LoVo (cell line): ENCODE data around the gene REEP1.
"Not testable (repeated sequence)": the region's sequence is repeated elsewhere in the genome, so short reads cannot be mapped to it uniquely, and the experiment has no call there.

Experiments used
- DNase-seq: peaks from one replicate; pipeline ENCODE4 v3.0.0-alpha.2; 2016; ENCODE audit warnings: low spot score

The REEP1 gene

GRCh38 chr2:86345783-86346370 is 8.5 kb upstream of the REEP1 start:
- not testable (repeated sequence) for DNase-seq

GRCh38 chr2:86344404-86344803 is 7.0 kb upstream of the REEP1 start:
- no peak for DNase-seq

GRCh38 chr2:86342488-86342887 is 5.1 kb upstream of the REEP1 start:
- no peak for DNase-seq

GRCh38 chr2:86341470-86341869 is 4.0 kb upstream of the REEP1 start:
- DNase-seq: no peak

- DNase-seq: no peak
These were observed 1.4 kb upstream of the REEP1 start for GRCh38 chr2:86338778-86339295.

GRCh38 chr2:86336675-86337243 is 667 bp downstream of the REEP1 start:
- no peak for DNase-seq

- no peak for DNase-seq
These were observed 1.4 kb downstream of the REEP1 start for GRCh38 chr2:86335865-86336674.

- DNase-seq: no peak
These were observed 4.0 kb downstream of the REEP1 start for GRCh38 chr2:86333378-86333777.

- DNase-seq: no peak
These were observed 4.8 kb downstream of the REEP1 start for GRCh38 chr2:86332654-86333053.

- DNase-seq: no peak
These were observed 6.0 kb downstream of the REEP1 start for GRCh38 chr2:86331384-86331783.

- no peak for DNase-seq
These were observed 7.4 kb downstream of the REEP1 start for GRCh38 chr2:86330001-86330400.

GRCh38 chr2:86323273-86324021 is 14.0 kb downstream of the REEP1 start:
- DNase-seq: no peak

GRCh38 chr2:86319700-86320580 is 17.5 kb downstream of the REEP1 start:
- DNase-seq: peak; percentile 26

- DNase-seq: no peak
These were observed 22.3 kb downstream of the REEP1 start for GRCh38 chr2:86315084-86315483.

- peak; percentile 12 for DNase-seq
These were observed 23.3 kb downstream of the REEP1 start for GRCh38 chr2:86314125-86314524.

GRCh38 chr2:86313341-86313740 is 24.1 kb downstream of the REEP1 start:
- DNase-seq: no peak

GRCh38 chr2:86311879-86312278 is 25.5 kb downstream of the REEP1 start:
- no peak for DNase-seq

GRCh38 chr2:86309966-86310365 is 27.5 kb downstream of the REEP1 start:
- no peak for DNase-seq

GRCh38 chr2:86308984-86309695 is 28.3 kb downstream of the REEP1 start:
- no peak for DNase-seq

- no peak for DNase-seq
These were observed 29.1 kb downstream of the REEP1 start for GRCh38 chr2:86308356-86308755.

- no peak for DNase-seq
These were observed 30.0 kb downstream of the REEP1 start for GRCh38 chr2:86307431-86307830.
